ENCODE results near the gene PEAK1.
A peak's percentile ranks its signal among the peaks of the same experiment; 100 is the strongest.
"Not testable (repeated sequence)": the region's sequence is repeated elsewhere in the genome, so short reads cannot be mapped to it uniquely, and the experiment has no call there.

PEAK1 gene

GRCh38 chr15:77411619-77411976 lies 8.3 kb downstream of the PEAK1 start:
- Histone ChIP-seq H3K27me3 (no peaks in the 10 kb centered on the region), H3K9me3 (replicated peaks in 1 of 11) (no peaks in the 10 kb centered on the region; a peak in 3 of 22 replicates), H3K4me1 (peaks cover 12 to 45% (median 24%) of the 10 kb centered on the region in 10 experiments; a peak in 19 of 20 replicates), H4K20me1 (peaks cover 0 to 67% (median 0%) of the 10 kb centered on the region in 11 experiments; a peak in 4 of 22 replicates), H3K4me3 (no peak overlapping the region), H3K27ac (no peak overlapping the region), H3K9ac (no peak overlapping the region), H3K4me2 (no peak overlapping the region), H3K36me3 (0 out of 22 replicates have a peak, but pooled peaks cover 0 to 5% (median 0%) of the 10 kb centered on the region in 11 experiments)
- no peak for TF ChIP-seq Cebpa-rat (IDR thresholded peaks at IDR 0.05)

GRCh38 chr15:77410701-77411618 lies 8.9 kb downstream of the PEAK1 start:
- H3K9ac ChIP-seq = no peak overlapping the region

GRCh38 chr15:77410157-77410500 lies 9.8 kb downstream of the PEAK1 start:
- peak overlapping the region in 1 of 10 experiments; percentile 14; a peak in 1 of 20 replicates for H3K4me3 ChIP-seq
- peaks cover 12 to 37% (median 17%) of the 10 kb centered on the region in 10 experiments for H3K4me1 ChIP-seq
- peaks cover 0 to 68% (median 0%) of the 10 kb centered on the region in 11 experiments; a peak in 4 of 22 replicates for H4K20me1 ChIP-seq
- peak overlapping the region in 4 of 11 experiments; percentile 17 to 62 (median 48); a peak in 7 of 22 replicates for H3K27ac ChIP-seq
- peak overlapping the region in 1 of 11 experiments; percentile 40; a peak in 1 of 22 replicates for H3K9ac ChIP-seq
- H3K27me3 ChIP-seq; H3K36me3 ChIP-seq; H3K9me3 ChIP-seq (replicated peaks in 1 of 11): not testable (repeated sequence)
- peak overlapping the region; percentile 32 to 91 (median 37); a peak in 19 of 22 replicates for H3K4me2 ChIP-seq

More at GRCh38 chr15:77410701-77411618, 8.9 kb downstream of the PEAK1 start:
- Histone ChIP-seq H3K36me3 (0 out of 22 replicates have a peak, but pooled peaks cover 0 to 6% (median 0%) of the 10 kb centered on the region in 11 experiments), H3K4me1 (peaks cover 15 to 44% (median 22%) of the 10 kb centered on the region in 10 experiments), H4K20me1 (peaks cover 0 to 68% (median 0%) of the 10 kb centered on the region in 11 experiments; a peak in 4 of 22 replicates), H3K4me2 (peak overlapping the region in 2 of 11 experiments; percentile 76 to 91; a peak in 2 of 22 replicates), H3K4me3 (no peak overlapping the region), H3K27ac (peak overlapping the region in 1 of 11 experiments; percentile 62; a peak in 1 of 22 replicates), H3K9me3 (replicated peaks in 1 of 11) (no peaks in the 10 kb centered on the region; a peak in 3 of 22 replicates), H3K27me3 (no peaks in the 10 kb centered on the region)
- TF ChIP-seq Cebpa-rat (IDR thresholded peaks at IDR 0.05) = no peak

- Histone ChIP-seq H3K4me1 (peaks cover 11 to 36% (median 17%) of the 10 kb centered on the region in 10 experiments), H3K27me3 (no peaks in the 10 kb centered on the region), H3K27ac (peak overlapping the region in 4 of 11 experiments; percentile 31 to 62 (median 48); a peak in 7 of 22 replicates), H4K20me1 (peaks cover 0 to 68% (median 0%) of the 10 kb centered on the region in 11 experiments; a peak in 4 of 22 replicates), H3K36me3 (0 out of 22 replicates have a peak, but pooled peaks cover 0 to 6% (median 0%) of the 10 kb centered on the region in 11 experiments), H3K9ac (peak overlapping the region in 1 of 11 experiments; percentile 40; a peak in 1 of 22 replicates), H3K9me3 (replicated peaks in 1 of 11) (no peaks in the 10 kb centered on the region; a peak in 3 of 22 replicates), H3K4me2 (peak overlapping the region; percentile 32 to 91 (median 37); a peak in 19 of 22 replicates), H3K4me3 (peak overlapping the region in 1 of 10 experiments; percentile 14; a peak in 1 of 20 replicates)
- TF ChIP-seq Cebpa-rat (IDR thresholded peaks at IDR 0.05) = no peak
Observed at GRCh38 chr15:77409259-77410156, 10.4 kb downstream of the PEAK1 start.

- H3K9ac ChIP-seq = no peak overlapping the region
- peaks cover 0 to 68% (median 0%) of the 10 kb centered on the region in 11 experiments; a peak in 3 of 22 replicates for H4K20me1 ChIP-seq
- H3K27ac ChIP-seq = no peak overlapping the region
- H3K4me1 ChIP-seq = peaks cover 11 to 39% (median 16%) of the 10 kb centered on the region in 10 experiments
- no peaks in the 10 kb centered on the region for H3K27me3 ChIP-seq
- 0 out of 22 replicates have a peak, but pooled peaks cover 0 to 6% (median 0%) of the 10 kb centered on the region in 11 experiments for H3K36me3 ChIP-seq
- no peak for TF ChIP-seq Cebpa-rat (IDR thresholded peaks at IDR 0.05)
- no peak overlapping the region for H3K4me3 ChIP-seq
- no peaks in the 10 kb centered on the region; a peak in 3 of 22 replicates for H3K9me3 ChIP-seq (replicated peaks in 1 of 11)
- H3K4me2 ChIP-seq = no peak overlapping the region
Observed at GRCh38 chr15:77406846-77407245, 13.1 kb downstream of the PEAK1 start.

GRCh38 chr15:77406173-77406759 lies 13.6 kb downstream of the PEAK1 start:
- not testable (repeated sequence) for H3K36me3 ChIP-seq; H3K9me3 ChIP-seq (replicated peaks in 1 of 11); H3K27ac ChIP-seq; H3K9ac ChIP-seq; H3K4me3 ChIP-seq; H3K27me3 ChIP-seq
- Histone ChIP-seq H3K4me2 (peak overlapping the region in 1 of 11 experiments; percentile 6; a peak in 1 of 22 replicates), H4K20me1 (peaks cover 0 to 70% (median 0%) of the 10 kb centered on the region in 11 experiments; a peak in 3 of 22 replicates), H3K4me1 (peaks cover 11 to 39% (median 16%) of the 10 kb centered on the region in 10 experiments)

- peaks cover 0 to 11% (median 0%) of the 10 kb centered on the region in 11 experiments; a peak in 1 of 22 replicates for H3K36me3 ChIP-seq
- no peak overlapping the region for H3K9ac ChIP-seq
- peaks cover 19 to 29% (median 27%) of the 10 kb centered on the region in 11 experiments for H3K9me3 ChIP-seq (replicated peaks in 1 of 11)
- TF ChIP-seq Cebpa-rat (IDR thresholded peaks at IDR 0.05) = no peak
- peaks cover 0 to 16% (median 5%) of the 10 kb centered on the region in 10 experiments; a peak in 12 of 20 replicates for H3K4me1 ChIP-seq
- no peak overlapping the region for H3K27ac ChIP-seq
- H3K27me3 ChIP-seq = no peaks in the 10 kb centered on the region
- H3K4me2 ChIP-seq = peak overlapping the region in 2 of 11 experiments; percentile 15 to 25; a peak in 2 of 22 replicates
- peaks cover 0 to 77% (median 0%) of the 10 kb centered on the region in 11 experiments; a peak in 3 of 22 replicates for H4K20me1 ChIP-seq
- H3K4me3 ChIP-seq = no peak overlapping the region
Observed at GRCh38 chr15:77402740-77403379, 17.0 kb downstream of the PEAK1 start.
